Activated CD4-positive, alpha-beta T cell treated with anti-CD3 and anti-CD28 coated beads, Interleukin-2, amount 50 U/mL, for 48 hours (primary cell): Measurements from ENCODE around the gene NPC1L1.

Experiments used
- DNase-seq, 2 experiments: peaks; one replicate each; pipeline ENCODE4 v3.0.0-alpha.2; 2020

Gene NPC1L1

DNA sequence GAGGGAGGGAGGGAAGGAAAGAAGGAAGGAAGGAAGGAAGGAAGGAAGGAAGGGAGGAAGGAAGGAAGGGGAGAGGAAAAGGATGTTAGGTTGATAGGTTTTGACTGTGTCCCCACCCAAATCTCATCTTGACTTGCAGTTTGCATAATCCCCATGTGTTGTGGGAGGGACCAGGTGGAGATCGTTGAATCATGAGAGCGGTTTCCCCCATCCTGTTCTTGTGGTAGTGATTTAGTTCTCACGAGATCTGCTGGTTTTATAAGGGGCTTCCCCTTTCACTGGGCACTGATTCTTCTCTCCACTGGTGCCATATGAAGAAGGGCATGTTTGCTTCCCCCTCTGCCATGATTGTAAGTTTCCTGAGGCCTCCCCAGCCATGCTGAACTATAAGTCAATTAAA is 35.5 kb downstream of the NPC1L1 start:
- DNase-seq: no peak

DNA sequence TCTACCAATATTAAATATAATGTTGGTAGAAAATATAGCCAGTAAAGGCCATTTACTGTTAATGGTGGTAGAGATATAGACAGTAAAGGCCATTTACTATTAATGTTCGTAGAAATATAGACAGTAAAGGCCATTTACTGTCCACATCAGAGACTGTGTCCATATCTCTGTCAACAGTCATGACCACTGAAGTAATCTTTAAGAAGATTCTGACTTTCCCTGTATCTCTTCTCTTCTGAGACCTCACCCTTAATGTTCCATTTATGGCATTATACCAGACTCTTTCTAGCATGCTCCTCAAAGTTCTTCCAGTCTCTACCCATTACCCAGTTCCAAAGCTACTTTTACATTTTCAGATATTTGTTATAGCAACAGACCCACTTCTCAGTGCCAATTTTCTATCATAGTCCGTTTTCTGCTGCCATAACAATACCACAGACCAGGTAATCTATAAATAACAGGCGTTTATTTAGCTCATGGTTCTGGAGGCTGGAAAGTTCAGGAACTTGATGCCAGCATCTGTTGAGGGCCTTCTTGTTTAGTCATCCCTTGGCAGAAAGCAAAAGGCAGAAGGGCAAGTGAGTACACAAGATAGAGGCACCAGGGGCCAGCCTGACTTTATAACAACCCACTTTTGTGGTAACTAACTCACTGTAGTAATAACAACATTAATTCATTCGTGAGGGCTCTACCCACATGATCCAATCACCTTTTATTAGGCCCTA is 42.7 kb downstream of the NPC1L1 start:
- no peak for DNase-seq

DNA sequence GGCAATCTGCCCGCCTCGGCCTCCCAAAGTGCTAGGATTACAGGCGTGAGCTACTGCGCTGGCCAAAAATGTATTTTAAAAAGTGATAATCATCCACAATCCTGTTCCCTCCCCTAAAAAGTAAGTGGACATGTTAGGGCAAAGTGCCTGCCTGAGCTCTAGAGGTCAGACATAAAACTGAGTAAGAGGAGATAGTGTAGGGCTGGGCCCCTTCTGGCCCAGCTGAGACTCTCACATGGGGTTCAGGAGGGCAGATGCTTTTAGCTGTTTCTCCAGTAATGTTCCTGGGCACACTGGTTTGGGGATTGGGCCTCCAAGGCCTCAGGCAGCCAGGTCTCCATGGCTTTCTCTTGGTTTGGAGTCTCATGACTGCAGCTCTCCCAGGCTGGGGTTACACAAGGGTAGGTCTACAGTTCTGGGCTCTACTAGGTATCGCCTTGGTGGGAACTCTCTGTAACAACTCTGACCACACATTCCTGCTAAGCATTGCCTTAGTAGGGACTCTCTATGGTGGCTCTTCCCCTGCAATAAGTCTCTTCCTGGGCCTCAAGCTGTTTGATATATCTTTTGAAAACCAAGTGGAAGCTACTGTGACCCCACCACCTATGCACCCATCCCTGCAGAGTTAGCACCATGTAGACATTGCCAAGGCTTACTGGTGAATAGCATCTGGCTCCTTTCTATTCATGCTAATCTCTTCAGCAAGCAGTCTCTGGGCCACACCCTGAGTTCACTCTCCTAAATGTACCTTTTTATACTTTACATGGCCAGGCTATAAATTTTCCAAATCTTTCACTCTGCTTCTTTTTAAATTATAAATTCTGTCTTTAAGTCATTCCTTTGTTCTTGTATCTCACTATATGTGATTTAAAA is 43.7 kb downstream of the NPC1L1 start:
- DNase-seq: no peak

DNA sequence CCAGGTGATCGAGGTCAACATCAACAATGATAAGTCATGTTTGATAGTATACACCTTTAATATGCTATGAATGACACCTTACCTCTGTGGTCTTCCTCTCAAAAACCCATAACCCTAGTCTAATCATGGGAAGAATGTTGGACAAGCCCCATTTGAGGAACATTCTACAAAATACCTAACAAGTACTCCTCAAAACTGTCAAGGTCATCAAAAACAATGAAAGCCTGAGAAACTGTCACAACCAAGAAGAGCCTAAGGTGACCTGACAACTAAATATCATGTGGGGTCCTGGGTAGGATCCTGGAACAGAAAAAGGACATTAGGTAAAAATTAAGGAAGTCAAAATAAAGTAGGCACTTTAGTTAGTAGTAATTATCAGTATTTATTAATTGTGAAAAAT is 44.7 kb downstream of the NPC1L1 start:
- no peak for DNase-seq

DNA sequence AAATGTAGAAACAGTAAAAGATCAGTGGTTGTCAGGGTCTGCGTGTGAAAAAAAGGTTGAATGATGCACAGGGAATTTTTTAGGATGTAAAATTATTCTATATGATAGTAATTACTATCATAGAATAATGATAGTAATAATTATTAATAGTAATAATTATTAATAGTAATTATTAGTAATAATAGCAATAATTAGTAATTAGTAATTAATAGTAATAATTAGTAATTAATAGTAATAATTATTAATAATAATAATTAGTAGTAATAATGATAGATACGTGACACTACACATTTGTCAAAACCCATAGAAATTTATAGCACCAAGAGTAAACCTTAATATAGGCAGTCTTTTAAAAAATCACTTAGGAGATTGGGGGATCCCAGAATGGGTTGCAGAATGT is 46.2 kb downstream of the NPC1L1 start:
- no peak for DNase-seq

DNA sequence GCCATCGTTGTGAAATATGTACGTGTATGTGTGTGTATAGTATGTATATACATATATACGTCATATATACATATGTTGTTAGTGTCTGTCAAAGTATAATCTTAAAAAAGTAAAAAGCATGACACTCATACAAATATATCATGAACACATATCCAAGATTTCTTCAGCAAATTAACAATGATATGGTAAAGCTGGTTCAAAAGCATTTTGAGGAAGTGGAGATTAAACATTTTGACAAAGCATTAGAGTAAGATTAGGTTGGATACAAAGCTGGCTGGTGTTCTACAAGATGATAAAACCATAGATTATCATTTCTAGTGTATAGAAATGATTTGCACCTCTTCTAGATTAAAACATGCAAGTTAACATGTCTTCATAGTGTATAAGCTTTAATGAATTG is 49.9 kb downstream of the NPC1L1 start:
- DNase-seq: no peak

DNA sequence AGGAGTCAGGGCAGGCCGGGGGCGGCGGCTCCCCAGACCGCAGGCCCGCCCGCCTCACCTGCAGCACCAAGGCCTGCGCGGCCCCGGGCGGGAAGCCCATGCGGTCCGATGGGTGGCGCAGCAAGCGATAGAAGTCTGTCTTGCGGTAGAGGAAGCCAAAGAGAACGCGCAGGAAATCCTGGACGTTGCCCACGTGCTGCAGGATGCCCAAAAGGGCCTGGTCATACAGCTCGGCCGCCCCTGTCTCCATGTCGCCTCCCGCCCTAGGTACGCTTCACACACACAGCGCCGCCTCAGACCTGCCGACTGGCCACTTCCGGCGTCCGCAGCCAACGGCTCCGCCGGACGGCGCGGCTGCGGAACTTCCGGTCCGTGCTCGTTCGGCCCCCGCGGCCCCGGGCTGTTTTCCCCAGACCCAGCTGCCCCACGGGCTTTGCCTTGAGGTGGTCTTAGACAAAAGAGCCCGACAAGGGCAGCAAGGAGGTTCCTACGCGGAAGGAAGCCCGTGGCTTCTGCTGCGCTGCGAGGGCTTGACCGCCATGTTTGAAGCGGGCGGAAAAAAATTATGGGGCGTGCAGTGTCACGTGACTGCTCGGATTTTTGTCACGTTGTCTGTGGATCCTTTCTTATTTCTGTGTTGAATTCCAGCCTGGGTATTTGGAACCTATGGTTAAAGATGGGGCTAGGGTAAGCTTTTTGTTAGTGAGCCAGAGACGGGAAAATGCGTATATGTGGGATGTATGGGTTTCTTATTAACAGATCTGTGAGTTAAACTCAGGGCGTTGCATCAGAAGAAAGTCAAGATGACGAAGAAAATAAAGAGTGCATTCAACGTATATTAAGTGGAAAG is 50.6 kb downstream of the NPC1L1 start, which contains the start of gene NUDCD3:
NUDCD3 (minus strand) TSS at position 308 of the 850 bp plus-strand sequence; CDS start at position 250, 58 bp downstream.
- peak; percentile 79 to 83 for DNase-seq

DNA sequence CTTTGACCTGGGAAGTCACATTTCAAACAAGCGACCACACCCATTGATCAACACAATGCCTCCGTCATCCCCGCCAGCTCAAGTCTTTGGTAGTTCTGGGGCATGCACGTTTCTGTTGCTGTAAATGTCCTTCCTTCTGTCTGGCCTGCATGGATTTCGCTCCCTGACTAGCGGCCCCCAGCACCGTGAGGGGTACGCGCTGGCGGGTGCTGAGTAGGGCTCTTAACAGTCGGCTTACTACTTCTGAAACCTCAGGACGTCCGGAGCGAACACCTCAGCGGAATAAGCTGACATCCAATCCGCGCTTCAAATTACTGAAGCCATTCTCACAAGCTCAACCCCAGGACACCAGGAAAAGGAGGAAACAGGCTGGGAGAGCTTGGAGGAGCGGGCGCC is 51.2 kb downstream of the NPC1L1 start:
- no peak for DNase-seq

DNA sequence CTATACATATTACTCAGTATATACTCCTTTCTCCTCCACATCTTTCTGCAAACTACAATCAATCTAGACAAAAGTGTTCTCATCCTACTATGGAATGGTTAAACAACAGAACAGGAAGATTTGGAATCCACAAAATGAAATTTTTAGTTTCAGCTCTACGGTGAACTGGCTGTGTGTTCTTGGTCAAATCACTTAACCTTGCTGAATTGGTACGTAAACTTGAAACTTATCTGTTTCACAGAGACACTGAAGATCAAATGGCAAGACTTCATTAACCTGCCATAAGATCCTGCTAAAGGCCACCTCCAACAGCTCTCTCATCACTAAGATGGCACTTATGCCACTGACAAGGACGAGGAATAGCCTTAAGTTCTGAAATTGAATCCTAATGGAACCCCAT is 52.2 kb downstream of the NPC1L1 start:
- DNase-seq: no peak

DNA sequence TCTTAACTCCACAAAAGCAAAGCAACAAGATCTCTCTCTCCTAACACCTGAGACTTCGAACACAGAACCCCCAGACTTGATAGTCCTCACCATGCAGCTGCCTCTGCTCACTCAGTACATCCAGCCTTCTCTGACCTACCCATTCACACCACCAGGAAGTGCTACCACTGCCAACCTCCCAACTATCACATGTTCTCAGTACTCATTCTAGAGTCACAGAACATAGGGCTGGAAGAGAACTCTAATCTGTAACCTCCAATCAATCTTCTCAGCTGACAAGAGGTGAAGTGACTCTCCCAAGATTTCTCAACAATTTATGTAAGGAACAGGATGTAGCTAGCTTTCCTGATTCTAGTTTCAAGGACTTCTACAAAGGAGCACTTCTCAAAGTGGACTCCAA is 54.4 kb downstream of the NPC1L1 start:
- no peak for DNase-seq

DNA sequence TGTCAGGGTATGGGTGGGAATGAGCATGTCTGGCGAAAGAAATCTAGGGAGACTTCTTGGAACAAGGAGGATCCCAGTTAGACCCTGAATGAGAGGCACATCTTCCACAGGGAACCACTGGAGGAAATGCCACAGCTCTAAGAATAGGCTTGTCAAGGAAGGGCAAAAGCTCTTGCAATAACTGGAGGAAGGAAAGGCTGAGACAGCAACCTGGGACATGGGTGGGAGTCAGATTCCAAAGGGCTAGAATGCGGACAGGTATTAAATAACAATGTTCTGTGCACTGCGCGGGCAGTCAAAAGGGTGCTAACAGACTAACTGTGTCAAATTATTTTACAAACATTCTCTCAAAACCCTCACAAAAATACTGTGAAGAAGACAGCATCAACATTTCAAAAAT is 55.1 kb downstream of the NPC1L1 start:
- no peak for DNase-seq

DNA sequence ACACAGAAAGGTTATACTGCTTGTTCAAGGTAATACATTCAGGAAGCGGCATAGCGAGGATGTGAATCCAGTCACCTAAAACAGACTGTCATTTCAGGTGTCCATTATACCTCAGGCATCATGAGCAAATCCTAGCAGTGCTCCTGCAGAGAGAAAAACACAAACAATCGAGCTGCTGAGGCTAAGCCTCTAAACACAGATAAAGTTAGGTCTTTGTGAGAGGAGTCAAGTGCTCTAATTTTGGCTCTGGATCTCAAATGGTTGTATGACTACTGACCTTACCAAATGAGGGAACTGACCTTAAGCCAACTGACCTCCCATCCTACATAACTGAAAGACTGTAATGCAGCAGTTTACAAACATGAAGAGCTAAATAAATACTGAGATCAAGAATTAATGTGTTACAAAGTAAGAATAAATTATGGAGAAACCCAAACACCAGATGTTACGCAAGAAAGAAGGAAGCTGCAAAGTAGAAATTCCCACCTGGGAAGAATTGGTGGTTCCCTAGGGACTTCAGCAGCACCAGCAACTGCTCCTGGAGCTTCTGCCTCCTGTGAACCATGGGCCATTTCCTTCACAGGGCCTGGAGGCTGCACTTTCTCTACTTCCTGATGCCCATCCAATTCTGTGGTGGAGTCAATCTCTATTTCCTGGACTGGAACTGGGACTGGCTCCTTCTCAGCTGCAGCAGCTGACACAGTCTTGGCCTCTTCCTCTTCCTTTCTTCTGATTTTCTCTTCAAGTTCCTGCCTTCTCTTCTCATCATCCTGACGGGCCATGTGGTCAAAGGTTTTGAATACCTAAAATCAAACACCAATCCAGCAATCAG is 56.4 kb downstream of the NPC1L1 start:
- no peak for DNase-seq

DNA sequence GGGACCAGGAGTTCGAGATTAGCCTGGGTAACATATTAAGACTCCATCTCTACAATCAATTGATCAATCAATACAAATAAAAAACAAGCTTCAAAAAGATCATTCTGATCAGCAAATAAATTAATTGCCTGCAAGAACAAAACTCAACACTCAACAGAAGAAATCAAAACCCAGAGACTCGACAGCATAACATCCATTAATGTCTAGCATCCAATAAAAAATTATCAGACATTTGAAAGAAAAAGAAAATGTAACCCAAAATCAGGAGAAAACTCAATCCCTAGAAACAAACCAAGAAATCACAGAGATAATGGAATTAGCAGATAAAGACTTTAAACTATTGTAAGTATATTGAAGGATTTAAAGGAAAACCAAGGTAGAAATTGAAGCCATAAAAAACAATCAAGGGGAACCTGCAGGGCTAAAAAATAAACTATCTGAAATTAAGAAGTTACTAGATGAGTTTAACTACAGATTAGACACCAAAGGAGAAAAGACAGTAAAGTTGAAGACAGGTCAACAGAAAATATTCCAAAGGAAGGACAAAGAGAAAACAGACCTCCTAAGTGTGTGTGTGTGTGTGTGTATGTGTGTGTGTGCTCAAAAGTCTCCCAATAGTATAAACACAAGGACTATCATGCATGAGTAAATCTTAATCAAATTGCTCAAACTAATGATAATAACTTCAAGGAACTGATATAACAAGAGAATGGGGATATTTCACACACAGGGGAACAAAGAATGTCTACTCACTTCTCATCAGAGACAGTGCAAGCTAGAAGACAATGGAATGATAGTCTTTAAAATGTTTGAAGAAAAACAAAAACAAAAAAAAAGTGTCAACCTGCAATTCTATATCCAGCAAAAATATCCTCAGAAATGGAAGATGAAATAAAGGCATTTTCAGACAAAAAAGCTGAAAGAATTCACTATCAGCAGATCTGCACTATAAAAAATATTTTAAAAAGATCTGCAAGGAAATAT is 58.3 kb downstream of the NPC1L1 start:
- DNase-seq: no peak

DNA sequence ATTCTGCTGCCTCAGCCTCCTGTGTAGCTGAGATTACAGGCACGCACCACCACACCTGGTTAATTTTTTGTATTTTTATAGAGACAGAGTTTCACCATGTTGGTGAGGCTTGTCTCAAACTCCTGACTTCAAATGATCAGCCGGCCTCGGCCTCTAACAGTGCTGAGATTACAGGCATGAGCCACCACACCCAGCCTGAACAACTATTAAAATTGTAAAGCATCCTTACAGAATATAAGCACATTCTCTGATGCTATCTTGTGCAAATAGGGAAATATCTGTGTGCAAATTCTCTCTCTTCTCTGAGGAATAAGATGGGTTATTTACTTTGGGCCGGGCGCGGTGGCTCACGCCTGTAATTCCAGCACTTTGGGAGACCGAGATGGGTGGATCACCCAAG is 63.2 kb downstream of the NPC1L1 start:
- DNase-seq: no peak

DNA sequence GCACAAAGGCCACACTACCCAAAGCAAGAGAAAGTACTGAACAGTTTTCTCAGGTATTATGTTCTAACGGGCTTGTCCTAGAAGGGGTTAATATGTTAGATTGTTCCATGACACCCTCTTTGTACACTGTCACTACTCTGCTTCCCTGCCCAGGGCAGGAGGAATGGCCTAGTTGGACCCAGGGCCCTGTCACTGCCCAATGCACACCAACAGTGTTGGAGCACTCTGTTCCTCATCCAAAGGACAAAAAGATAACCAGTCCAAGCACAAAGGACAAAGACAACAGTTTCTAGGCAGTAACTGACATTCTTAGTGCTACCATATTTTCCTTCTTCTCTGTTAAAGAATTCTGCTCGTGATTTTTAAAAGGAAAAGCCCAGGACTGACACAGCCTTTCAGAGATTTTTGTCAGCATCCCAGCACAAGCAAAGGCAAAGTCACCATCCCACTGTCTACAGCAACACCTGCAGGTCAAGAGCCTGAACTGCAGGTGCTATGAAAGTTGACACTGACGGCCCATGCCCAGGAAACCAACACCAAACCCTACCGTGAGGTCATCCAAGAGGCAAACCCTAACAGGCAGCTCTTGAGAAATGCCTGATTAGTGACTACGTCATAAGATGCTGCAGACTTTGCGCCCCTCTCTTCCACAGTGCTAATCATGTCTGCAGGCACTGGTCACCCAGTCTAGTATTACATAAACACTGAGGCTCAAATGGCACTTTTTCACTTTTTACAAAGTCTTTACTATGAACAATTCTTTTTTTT is 63.9 kb downstream of the NPC1L1 start:
- DNase-seq: peak; percentile 57 to 65

DNA sequence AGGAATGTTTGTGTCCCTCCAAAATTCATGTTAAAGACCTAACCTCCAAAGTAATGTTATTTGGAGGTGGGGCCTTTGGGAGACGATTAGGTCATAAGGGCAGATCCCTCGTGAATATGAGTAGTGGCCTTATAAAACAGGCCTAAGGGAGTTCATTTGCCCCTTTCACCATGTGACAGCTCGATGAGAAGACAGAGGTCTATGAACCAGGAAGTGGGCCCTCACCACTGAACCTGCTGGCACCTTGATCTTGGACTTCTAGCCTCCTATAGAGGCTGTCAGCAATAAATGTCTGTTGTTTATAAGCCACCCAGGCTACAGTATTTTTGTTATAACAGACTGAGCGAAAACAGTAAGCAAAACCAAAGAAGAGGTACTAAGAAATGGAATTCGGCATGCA is 64.8 kb downstream of the NPC1L1 start:
- DNase-seq: no peak

DNA sequence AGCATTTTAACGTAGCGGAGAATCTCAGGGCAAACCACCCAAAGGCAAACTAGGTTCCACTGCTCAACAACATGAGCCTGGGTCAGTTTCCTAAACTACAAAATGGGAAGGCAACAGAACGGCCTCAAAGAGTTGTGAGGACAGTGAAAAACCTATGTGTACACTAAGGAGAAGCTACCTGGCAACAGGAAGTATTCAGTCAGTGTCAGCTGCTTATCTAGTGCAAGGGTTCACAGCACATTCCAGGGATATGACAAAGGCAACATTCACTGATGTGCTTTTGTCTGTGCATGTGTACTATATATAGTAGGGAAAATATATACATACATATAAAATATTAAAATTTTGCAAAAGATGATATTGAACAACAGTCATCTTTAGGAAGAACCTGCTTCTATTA is 67.8 kb downstream of the NPC1L1 start:
- DNase-seq: no peak

DNA sequence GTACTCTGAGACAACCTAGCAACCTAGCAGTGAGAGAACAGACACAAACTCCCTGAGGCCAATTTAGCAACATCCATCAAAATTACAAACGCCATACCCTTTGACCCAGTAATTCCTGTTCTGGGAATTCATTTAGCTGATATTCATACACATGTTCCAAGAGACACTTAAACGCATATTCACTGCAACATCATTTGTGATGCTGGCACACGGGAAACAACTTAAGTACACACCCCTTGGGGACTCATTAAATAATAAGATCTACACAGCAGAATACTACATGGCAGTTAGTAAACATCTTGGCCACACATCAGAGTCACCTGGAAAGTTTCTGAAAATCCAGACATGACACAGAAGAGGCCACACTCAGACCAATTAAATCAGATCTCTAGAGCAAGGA is 68.3 kb downstream of the NPC1L1 start:
- no peak for DNase-seq

DNA sequence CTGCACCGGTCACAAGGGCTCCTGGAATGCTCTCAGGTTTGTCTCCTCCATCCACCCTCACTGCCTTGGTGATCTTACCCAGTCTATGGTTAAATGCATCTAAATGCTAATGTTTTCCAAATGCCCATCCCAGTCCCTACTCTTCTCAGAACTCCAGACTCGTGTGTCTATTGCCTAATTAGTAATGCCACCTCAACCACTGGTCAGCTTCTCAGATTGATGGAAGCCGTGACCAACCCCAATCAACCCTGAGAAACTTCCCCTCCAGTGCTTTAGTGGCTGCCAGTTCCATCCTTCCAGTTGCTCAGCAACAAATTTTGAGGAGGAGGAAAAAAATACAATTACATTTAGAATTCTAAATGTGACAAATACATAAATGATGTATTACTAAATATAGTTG is 69.3 kb downstream of the NPC1L1 start:
- no peak for DNase-seq

DNA sequence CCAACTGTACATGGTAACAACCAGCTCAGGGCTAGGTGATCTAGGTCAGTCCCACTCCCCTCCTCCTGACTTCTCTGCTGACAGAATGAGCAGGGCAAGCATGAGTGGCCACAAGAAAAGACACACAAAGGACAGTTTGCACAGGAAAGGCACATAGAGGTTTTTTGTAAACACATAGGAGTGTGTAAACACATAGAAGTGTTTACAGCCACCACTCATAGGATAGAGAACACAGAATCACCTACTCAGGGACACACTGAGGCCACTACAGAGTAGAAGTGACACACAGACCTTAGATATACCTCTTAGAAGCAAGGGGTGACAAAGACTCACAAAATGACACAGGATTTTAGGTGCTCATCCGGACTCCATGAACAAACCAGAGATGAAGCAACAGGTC is 69.7 kb downstream of the NPC1L1 start:
- no peak for DNase-seq
